Small intestine (tissue), 16 donors: Measurements from ENCODE around the gene ZKSCAN8. TPM values are rescaled to one million over a fixed set of nuclear protein-coding genes. Genes with fewer than 3 reads are reported as not detected.
"Not testable (repeated sequence)": the region's sequence is repeated elsewhere in the genome, so short reads cannot be mapped to it uniquely, and the experiment has no call there.

Experiments used
- DNase-seq, 2 donors: peaks; one replicate each; pipeline versions ENCODE4 v3.0.0 to v3.0.0-alpha.2; 2013
- FAIRE-seq: peaks from 2 replicates; lab custom pipeline; 2012; peaks lifted over from hg19 to GRCh38; lab: Jason Lieb, UNC
- H3K27ac ChIP-seq, 3 donors: one replicate each; pipeline ENCODE4 v1.5.1; 2013; ENCODE audit warnings: low read length in 2 of 3, mild to moderate bottlenecking in 2 of 3, control low read depth in 1 of 3, inconsistent platforms in 1 of 3, low read depth in 1 of 3, moderate library complexity in 1 of 3
- H3K27me3 ChIP-seq, 3 donors: one replicate each; pipeline ENCODE4 v1.6.1; 2013; ENCODE audit warnings: low read length in 3 of 3, inconsistent platforms in 1 of 3; ENCODE audit not compliant: control insufficient read depth in 3 of 3, insufficient read depth in 3 of 3
- H3K36me3 ChIP-seq, 3 donors: one replicate each; pipeline ENCODE4 v1.6.1; 2013; ENCODE audit warnings: low read length in 3 of 3, inconsistent platforms in 1 of 3, low read depth in 1 of 3, mild to moderate bottlenecking in 1 of 3, moderate library complexity in 1 of 3; ENCODE audit not compliant: control insufficient read depth in 3 of 3, insufficient read depth in 2 of 3
- H3K4me1 ChIP-seq, 3 donors: one replicate each; pipeline ENCODE4 v1.6.1; 2013; ENCODE audit warnings: low read length in 2 of 3, inconsistent platforms in 1 of 3, low read depth in 1 of 3, mild to moderate bottlenecking in 1 of 3, moderate library complexity in 1 of 3; ENCODE audit not compliant: control insufficient read depth in 3 of 3, insufficient read depth in 2 of 3
- H3K4me3 ChIP-seq, 3 donors: one replicate each; pipeline ENCODE4 v1.5.1; 2013; ENCODE audit warnings: low read length in 3 of 3, control low read depth in 1 of 3, inconsistent platforms in 1 of 3, low read depth in 1 of 3, mild to moderate bottlenecking in 1 of 3, moderate library complexity in 1 of 3
- H3K9me3 ChIP-seq, 2 donors: one replicate each; pipeline ENCODE4 v1.6.1; 2013; ENCODE audit warnings: low read depth in 1 of 2, low read length in 1 of 2; ENCODE audit not compliant: control insufficient read depth in 2 of 2, insufficient read depth in 1 of 2
- WGBS, 3 donors: extraction: QIAGEN DNeasy Blood & Tissue Kit; methylation state at CpG; one replicate each; pipeline ENCODE4 v1.1.7; 2013; 5-methylcytosine and 5-hydroxymethylcytosine counted together
- long read RNA-seq, 10 donors: transcript quantifications; one replicate each; lab custom pipeline, GENCODE V29; 2026
- polyA plus RNA-seq, 4 donors: library from polyadenylated mRNA; stranded (reverse) in 3 of 4; unstranded in 1 of 4; fragments of 200-250 nt in 3 of 4; fragments of 120-200 nt in 1 of 4; gene quantifications; one replicate each; pipeline versions ENCODE4 v1.2.1 to v1.2.3, GENCODE V29; 2013
- donor health status: healthy with polysubstance abuse.
- donor health status: control.
- donor health status: control.
- donor health status: Bipolar disorder and iron deficiency.
- donor health status: healthy.

Gene ZKSCAN8
- 10 to 100 TPM in 1 of 4 donors, 1 to 10 TPM in 3; 1.1 to 20.1 (median 2.3) TPM for polyA plus RNA-seq
- long read RNA-seq, donor 1, full-length matches to known transcripts = 5 of 5 reads
- long read RNA-seq, donor 1, partial matches to known transcripts = 0 of 5 reads
- long read RNA-seq, donor 1, other reads (novel, unspliced or antisense) = 0 of 5 reads
- long read RNA-seq, donor 2 = 0 reads
- long read RNA-seq, donor 3, full-length matches to known transcripts = 2 of 2 reads
- long read RNA-seq, donor 3, partial matches to known transcripts = 0 of 2 reads
- long read RNA-seq, donor 3, other reads (novel, unspliced or antisense) = 0 of 2 reads
- long read RNA-seq, donor 4, full-length matches to known transcripts = 1 of 1 reads
- long read RNA-seq, donor 4, partial matches to known transcripts = 0 of 1 reads
- long read RNA-seq, donor 4, other reads (novel, unspliced or antisense) = 0 of 1 reads
- long read RNA-seq, donor 5 = 0 reads
- long read RNA-seq, donor 6, full-length matches to known transcripts = 3 of 3 reads
- long read RNA-seq, donor 6, partial matches to known transcripts = 0 of 3 reads
- long read RNA-seq, donor 6, other reads (novel, unspliced or antisense) = 0 of 3 reads
- long read RNA-seq, donor 7, full-length matches to known transcripts = 3 of 3 reads
- long read RNA-seq, donor 7, partial matches to known transcripts = 0 of 3 reads
- long read RNA-seq, donor 7, other reads (novel, unspliced or antisense) = 0 of 3 reads
- long read RNA-seq, donor 8 = 0 reads
- long read RNA-seq, donor 9 = 0 reads
- long read RNA-seq, donor 10, full-length matches to known transcripts = 4 of 12 reads
- long read RNA-seq, donor 10, partial matches to known transcripts = 8 of 12 reads
- long read RNA-seq, donor 10, other reads (novel, unspliced or antisense) = 0 of 12 reads

GRCh38 chr6:28141500-28142329 is at the start of gene ZKSCAN8:
TSS of gene ZKSCAN8 (plus strand) at chr6:28141883. CDS start at chr6:28148408, 6,525 bp downstream.
- H3K27ac ChIP-seq = peak within 1 kb of the TSS; percentile 53 to 89 (median 66)
- peaks cover 0 to 2% (median 0%) of the 10 kb centered on the region in 3 donors for H3K36me3 ChIP-seq
- FAIRE-seq (no peak), DNase-seq (peak; percentile 81 to 89)
- peak within 1 kb of the TSS; percentile 80 to 82 (median 82) for H3K4me3 ChIP-seq
- peaks cover 3 to 5% (median 3%) of the 10 kb centered on the region in 3 donors for H3K4me1 ChIP-seq
- no peaks in the 10 kb centered on the region for H3K9me3 ChIP-seq
- no peaks in the 10 kb centered on the region for H3K27me3 ChIP-seq
- 0% methylated on average over 52 of the region's 52 CpGs for WGBS, 3 donors

- not testable (repeated sequence) for H3K27me3 ChIP-seq
- WGBS, 3 donors = 81 to 89% (median 84%) methylated on average over 7 of the region's 7 CpGs
Measured at GRCh38 chr6:28102222-28102621, 39.5 kb upstream of the ZKSCAN8 start.

GRCh38 chr6:28102699-28103098 is 39.0 kb upstream of the ZKSCAN8 start:
- not testable (repeated sequence) for H3K27ac ChIP-seq, H3K4me3 ChIP-seq, H3K4me1 ChIP-seq, DNase-seq, H3K27me3 ChIP-seq, H3K36me3 ChIP-seq, FAIRE-seq
- H3K9me3 ChIP-seq = peaks cover 0 to 12% of the 10 kb centered on the region in 2 donors

More at GRCh38 chr6:28102222-28102621, 39.5 kb upstream of the ZKSCAN8 start:
- H3K36me3 ChIP-seq, H3K4me3 ChIP-seq, DNase-seq, H3K27ac ChIP-seq, H3K4me1 ChIP-seq, FAIRE-seq: not testable (repeated sequence)
- peaks cover 0 to 13% of the 10 kb centered on the region in 2 donors for H3K9me3 ChIP-seq

GRCh38 chr6:28104392-28105244 is 37.1 kb upstream of the ZKSCAN8 start:
- H3K4me3 ChIP-seq = peak overlapping the region; percentile 48 to 75 (median 74)
- 1% methylated on average over 49 to 54 of the region's 54 CpGs for WGBS, 3 donors
- H3K27ac ChIP-seq = peak overlapping the region; percentile 82 to 87 (median 84)
- FAIRE-seq (no peak), DNase-seq (peak; percentile 88 to 95)
- no peaks in the 10 kb centered on the region for H3K9me3 ChIP-seq
- H3K4me1 ChIP-seq = no peaks in the 10 kb centered on the region
- peaks cover 0 to 2% (median 0%) of the 10 kb centered on the region in 3 donors for H3K27me3 ChIP-seq
- H3K36me3 ChIP-seq = no peaks in the 10 kb centered on the region

- WGBS, 3 donors = 13 to 21% (median 18%) methylated on average over 5 of the region's 5 CpGs
- no peak for FAIRE-seq
- DNase-seq = no peak
- H3K4me1 ChIP-seq = no peaks in the 10 kb centered on the region
- H3K27ac ChIP-seq = peak overlapping the region in 2 of 3 donors; percentile 84 to 87
- H3K4me3 ChIP-seq = peak overlapping the region; percentile 48 to 75 (median 74)
- H3K36me3 ChIP-seq = no peaks in the 10 kb centered on the region
- no peaks in the 10 kb centered on the region for H3K9me3 ChIP-seq
- peaks cover 0 to under 1% (median 0%) of the 10 kb centered on the region in 3 donors for H3K27me3 ChIP-seq
Measured at GRCh38 chr6:28105245-28105639, 36.4 kb upstream of the ZKSCAN8 start.

GRCh38 chr6:28107506-28107905 is 34.2 kb upstream of the ZKSCAN8 start:
- FAIRE-seq = no peak
- H3K27ac ChIP-seq = no peak overlapping the region

GRCh38 chr6:28111964-28112363 is 29.7 kb upstream of the ZKSCAN8 start:
- no peaks in the 10 kb centered on the region for H3K36me3 ChIP-seq
- H3K27me3 ChIP-seq = peaks cover 0 to 2% (median 0%) of the 10 kb centered on the region in 3 donors
- no peaks in the 10 kb centered on the region for H3K9me3 ChIP-seq
- H3K27ac ChIP-seq = no peak overlapping the region
- FAIRE-seq (no peak), DNase-seq (no peak)
- no peak overlapping the region for H3K4me3 ChIP-seq
- no peaks in the 10 kb centered on the region for H3K4me1 ChIP-seq
- WGBS, 3 donors = 77 to 95% (median 81%) methylated on average over 3 of the region's 3 CpGs

More at GRCh38 chr6:28107506-28107905, 34.2 kb upstream of the ZKSCAN8 start:
- Histone ChIP-seq H3K4me1 (no peaks in the 10 kb centered on the region), H3K4me3 (no peak overlapping the region), H3K9me3 (no peaks in the 10 kb centered on the region), H3K27me3 (peaks cover 0 to 2% (median 0%) of the 10 kb centered on the region in 3 donors), H3K36me3 (no peaks in the 10 kb centered on the region)
- WGBS, 3 donors = 80 to 86% (median 84%) methylated on average over 3 of the region's 3 CpGs
- DNase-seq = no peak
